Stimulated activated CD8-positive, alpha-beta memory T cell treated with anti-CD3 and anti-CD28 coated beads, Interleukin-12 subunit alpha, Interleukin-12 subunit beta, amount 100 ng/mL, for 4 hours (primary cell): ENCODE measurements around the gene STX5.
"Not testable (repeated sequence)": the region's sequence is repeated elsewhere in the genome, so short reads cannot be mapped to it uniquely, and the experiment has no call there.

ENCODE experiments used
- DNase-seq: peaks from one replicate; pipeline ENCODE4 v3.0.0-alpha.2; 2020; ENCODE audit warnings: low read depth

STX5 gene

GRCh38 chr11:62854013-62854824, 22.4 kb upstream of the STX5 start:
- DNase-seq: no peak

GRCh38 chr11:62853279-62853965, 21.6 kb upstream of the STX5 start:
- no peak for DNase-seq

- DNase-seq: no peak
Measured at GRCh38 chr11:62852523-62853188, 20.8 kb upstream of the STX5 start.

- DNase-seq: no peak
Measured at GRCh38 chr11:62851807-62852522, 20.1 kb upstream of the STX5 start.

GRCh38 chr11:62850911-62851806, 19.3 kb upstream of the STX5 start:
- DNase-seq: no peak

GRCh38 chr11:62847767-62848314, 16.0 kb upstream of the STX5 start:
- no peak for DNase-seq

- no peak for DNase-seq
Measured at GRCh38 chr11:62846177-62846576, 14.3 kb upstream of the STX5 start.

- no peak for DNase-seq
Measured at GRCh38 chr11:62844154-62844553, 12.3 kb upstream of the STX5 start.

- no peak for DNase-seq
Measured at GRCh38 chr11:62843466-62843865, 11.6 kb upstream of the STX5 start.

- not testable (repeated sequence) for DNase-seq
Measured at GRCh38 chr11:62842891-62843290, 11.0 kb upstream of the STX5 start.

- DNase-seq: peak; percentile 17
Measured at GRCh38 chr11:62842171-62842741, 10.4 kb upstream of the STX5 start.

GRCh38 chr11:62841361-62842170, 9.7 kb upstream of the STX5 start:
- DNase-seq: peak; percentile 60

- peak; percentile 61 for DNase-seq
Measured at GRCh38 chr11:62840721-62841360, 9.0 kb upstream of the STX5 start.

- DNase-seq: peak; percentile 84
Measured at GRCh38 chr11:62839050-62839945, 7.4 kb upstream of the STX5 start, which contains the start of gene WDR74. Gene WDR74 (minus strand): TSS chr11:62839590. CDS start chr11:62839570, 20 bp downstream.

GRCh38 chr11:62835336-62835735, 3.5 kb upstream of the STX5 start:
- DNase-seq: no peak

- no peak for DNase-seq
Measured at GRCh38 chr11:62832336-62833234, 734 bp upstream of the STX5 start, which contains the start of gene TEX54. Gene TEX54 (minus strand): TSS chr11:62832841.
